ENCODE measurements around the gene FYN. TPM values are rescaled to one million over a fixed set of nuclear protein-coding genes. Genes with fewer than 3 reads are reported as not detected.

The FYN gene
- total RNA-seq, 4 donors from 2014 or later: 55.3 to 249 (median 74.3) TPM

- no peak for TF ChIP-seq POLR2A (IDR thresholded peaks at IDR 0.05)
- TF ChIP-seq CTCF (IDR thresholded peaks at IDR 0.05): no peak
- H3K9me3 ChIP-seq: no peaks in the 10 kb centered on the region
- no peaks in the 10 kb centered on the region for H3K36me3 ChIP-seq
- no peak overlapping the region for H3K4me3 ChIP-seq
- no peak overlapping the region for H3K27ac ChIP-seq
- DNase-seq: no peak
- H3K27me3 ChIP-seq: no peaks in the 10 kb centered on the region
- H3K4me1 ChIP-seq: no peaks in the 10 kb centered on the region
These were observed 27.5 kb upstream of the FYN start for GRCh38 chr6:111900735-111901134.

GRCh38 chr6:111899531-111899930, 26.3 kb upstream of the FYN start:
- TF ChIP-seq CTCF (IDR thresholded peaks at IDR 0.05) (no peak), POLR2A (IDR thresholded peaks at IDR 0.05) (no peak)
- Histone ChIP-seq H3K4me1 (no peaks in the 10 kb centered on the region), H3K27ac (no peak overlapping the region), H3K27me3 (no peaks in the 10 kb centered on the region), H3K4me3 (no peak overlapping the region), H3K36me3 (no peaks in the 10 kb centered on the region), H3K9me3 (no peaks in the 10 kb centered on the region)
- no peak for DNase-seq

- no peak overlapping the region for H3K4me3 ChIP-seq
- no peaks in the 10 kb centered on the region for H3K4me1 ChIP-seq
- no peaks in the 10 kb centered on the region for H3K36me3 ChIP-seq
- no peak for TF ChIP-seq POLR2A (IDR thresholded peaks at IDR 0.05)
- H3K27ac ChIP-seq: no peak overlapping the region
- no peaks in the 10 kb centered on the region for H3K27me3 ChIP-seq
- no peaks in the 10 kb centered on the region for H3K9me3 ChIP-seq
- no peak for DNase-seq
These were observed 25.2 kb upstream of the FYN start for GRCh38 chr6:111898452-111898851.

- no peaks in the 10 kb centered on the region for H3K9me3 ChIP-seq
- TF ChIP-seq POLR2A (IDR thresholded peaks at IDR 0.05) (no peak), CTCF (IDR thresholded peaks at IDR 0.05) (no peak)
- DNase-seq: no peak
- H3K4me1 ChIP-seq: no peaks in the 10 kb centered on the region
- H3K27ac ChIP-seq: no peak overlapping the region
- no peaks in the 10 kb centered on the region for H3K36me3 ChIP-seq
- no peaks in the 10 kb centered on the region for H3K27me3 ChIP-seq
- no peak overlapping the region for H3K4me3 ChIP-seq
These were observed 21.7 kb upstream of the FYN start for GRCh38 chr6:111894951-111895350.

- no peak for DNase-seq
- Histone ChIP-seq H3K4me3 (no peak overlapping the region), H3K36me3 (no peaks in the 10 kb centered on the region), H3K4me1 (no peaks in the 10 kb centered on the region), H3K9me3 (no peaks in the 10 kb centered on the region), H3K27me3 (no peaks in the 10 kb centered on the region), H3K27ac (no peak overlapping the region)
- TF ChIP-seq POLR2A (IDR thresholded peaks at IDR 0.05) (no peak), CTCF (IDR thresholded peaks at IDR 0.05) (no peak)
These were observed 21.0 kb upstream of the FYN start for GRCh38 chr6:111894272-111894671.

- Histone ChIP-seq H3K27ac (no peak overlapping the region), H3K4me3 (no peak overlapping the region), H3K27me3 (no peaks in the 10 kb centered on the region), H3K36me3 (no peaks in the 10 kb centered on the region), H3K4me1 (no peaks in the 10 kb centered on the region), H3K9me3 (no peaks in the 10 kb centered on the region)
- no peak for TF ChIP-seq POLR2A (IDR thresholded peaks at IDR 0.05)
- TF ChIP-seq CTCF (IDR thresholded peaks at IDR 0.05): no peak
- no peak for DNase-seq
These were observed 19.2 kb upstream of the FYN start for GRCh38 chr6:111892431-111892830.
